K562 (cell line): ENCODE results near the gene TDRKH. TPM values are rescaled to one million over a fixed set of nuclear protein-coding genes. Genes with fewer than 3 reads are reported as not detected.

Experiments
- ATAC-seq: fragments of 200-7000 bp; cut with Tn5 transposase; 3 replicates; pipeline ENCODE4 v1.9.1; 2020; ENCODE audit warnings: moderate library complexity
- BruUV-seq: library from RNA; stranded (reverse); fragments of 400-500 nt; replicated peaks from 2 replicates; lab custom pipeline; 2021; lab: Mats Ljungman, UMichigan
- CTCF ChIA-PET: fragments of 300-600 bp; formaldehyde crosslinking; extraction: SDS; loops from one replicate; lab custom pipeline; 2021; ENCODE audit warnings: low intra/inter-chr PET ratio; lab: Yijun Ruan, JAX
- POLR2A ChIA-PET: fragments of 300-600, 350-650 bp; sonication (Branson Sonifier 250); formaldehyde crosslinking; extraction: SDS; loops from one replicate; lab custom pipeline; 2021; ENCODE audit warnings: antibody characterized with exemption, inconsistent platforms; lab: Yijun Ruan, JAX
- DNase-seq, 4 experiments: peaks; one replicate each; pipeline versions ENCODE4 v3.0.0 to v3.0.0-alpha.2; 2011 to 2018; ENCODE audit warnings: low spot score in 3 of 4, mixed read lengths in 3 of 4; ENCODE audit errors: extremely low read depth in 1 of 4
- FAIRE-seq: peaks from 2 replicates; lab custom pipeline; 2011; peaks lifted over from hg19 to GRCh38; lab: Jason Lieb, UNC
- H2AFZ ChIP-seq: 2 replicates; pipeline ENCODE4 v1.6.0; 2011; ENCODE audit warnings: low read depth, low read length, control low read depth, inconsistent platforms
- H3K27ac ChIP-seq: fragments of 200-600 bp; 3 replicates; pipeline ENCODE4 v1.8.0; 2011; ENCODE audit warnings: low read depth, mild to moderate bottlenecking, control low read depth, inconsistent platforms, low read length, moderate library complexity, mixed read lengths; ENCODE audit errors: extremely low read depth
- H3K27me3 ChIP-seq, 2 experiments: fragments of 300-600 bp in 1 of 2; 2 replicates in 1 of 2; 3 replicates in 1 of 2; pipeline versions ENCODE4 v1.6.0 to v1.8.0; 2011; ENCODE audit warnings: inconsistent platforms in 2 of 2, low read length in 2 of 2, mild to moderate bottlenecking in 1 of 2, mixed read lengths in 1 of 2, moderate library complexity in 1 of 2; ENCODE audit not compliant: control insufficient read depth in 2 of 2, insufficient read depth in 2 of 2
- H3K36me3 ChIP-seq: fragments of 300-600 bp; 3 replicates; pipeline ENCODE4 v1.8.0; 2011; ENCODE audit warnings: mild to moderate bottlenecking, low read length, inconsistent platforms; ENCODE audit not compliant: control insufficient read depth, insufficient read depth
- H3K4me1 ChIP-seq, 2 experiments: fragments of 200-600 bp in 1 of 2; replicated peaks in 1 of 2; 2 replicates in 1 of 2; 3 replicates in 1 of 2; pipeline versions ENCODE4 v1.5.1 to v1.8.0; 2011; ENCODE audit warnings: inconsistent platforms in 2 of 2, low read length in 2 of 2, mild to moderate bottlenecking in 1 of 2, mixed read lengths in 1 of 2, moderate library complexity in 1 of 2; ENCODE audit not compliant: control insufficient read depth in 2 of 2, insufficient read depth in 2 of 2
- H3K4me2 ChIP-seq: 2 replicates; pipeline ENCODE4 v1.6.1; 2011; ENCODE audit warnings: low read length, control low read depth, inconsistent platforms, mixed read lengths; ENCODE audit not compliant: insufficient read depth
- H3K4me3 ChIP-seq: fragments of 200-600 bp; sonication (generic), shearing (Covaris generic); 2 replicates; pipeline ENCODE4 v1.5.1; 2016; ENCODE audit warnings: control low read depth, inconsistent platforms
- H3K79me2 ChIP-seq: fragments of 200-600 bp; 3 replicates; pipeline ENCODE4 v1.8.0; 2011; ENCODE audit warnings: low read length, inconsistent platforms; ENCODE audit not compliant: control insufficient read depth, insufficient read depth
- H3K9ac ChIP-seq, 2 experiments: 2 replicates each; pipeline versions ENCODE4 v1.6.0 to v1.6.1; 2011; ENCODE audit warnings: low read depth in 2 of 2, low read length in 2 of 2, control low read depth in 1 of 2, inconsistent platforms in 1 of 2, mild to moderate bottlenecking in 1 of 2, mixed read lengths in 1 of 2; ENCODE audit not compliant: insufficient read depth in 1 of 2
- H3K9me1 ChIP-seq: one replicate; pipeline ENCODE4 v1.6.0; 2011; ENCODE audit warnings: inconsistent platforms, mild to moderate bottlenecking, low read length, moderate library complexity; ENCODE audit not compliant: control insufficient read depth, insufficient read depth
- H3K9me3 ChIP-seq: replicated peaks from 2 replicates; pipeline ENCODE4 v1.5.1; 2011; ENCODE audit warnings: low read depth, low read length, inconsistent platforms; ENCODE audit not compliant: control insufficient read depth, insufficient read depth
- H4K20me1 ChIP-seq: replicated peaks from 2 replicates; pipeline ENCODE4 v1.6.1; 2011; ENCODE audit warnings: low read length, inconsistent platforms, mixed read lengths; ENCODE audit not compliant: control insufficient read depth, insufficient read depth
- ESRRB ChIP-seq: fragments of 250-450 bp; sonication (Bioruptor Pico); IDR thresholded peaks from 2 replicates; pipeline ENCODE4 v1.5.0; 2020; ENCODE audit warnings: mild to moderate bottlenecking, moderate library complexity, borderline replicate concordance
- HDAC6 ChIP-seq: IDR thresholded peaks from 2 replicates; pipeline ENCODE4 v1.6.1; 2012; ENCODE audit warnings: low read depth, mild to moderate bottlenecking, control low read depth, inconsistent platforms, low read length, moderate library complexity
- NCOR1 ChIP-seq: fragments of 450-650 bp; IDR thresholded peaks from 2 replicates; pipeline ENCODE4 v1.6.1; 2016; ENCODE audit warnings: mild to moderate bottlenecking, moderate library complexity
- POLR2AphosphoS2 ChIP-seq: IDR thresholded peaks from 2 replicates; pipeline ENCODE4 v1.6.1; 2012; ENCODE audit warnings: low read length, improper control_type of control experiment
- ZNF551 ChIP-seq: fragments of 250-450 bp; sonication (Bioruptor Pico); IDR thresholded peaks from 2 replicates; pipeline ENCODE4 v1.5.0; 2021; ENCODE audit warnings: mild to moderate bottlenecking, moderate library complexity
- WGBS: fragments of 100-300 bp; shearing (Covaris generic); methylation state at CpG from one replicate; pipeline ENCODE4 v1.1.6; 2016; ENCODE audit warnings: low coverage, mixed read lengths; ENCODE audit not compliant: insufficient coverage; ENCODE audit errors: missing lambda C conversion rate; 5-methylcytosine and 5-hydroxymethylcytosine counted together
- in situ Hi-C: fragments of 300-500 bp; cut with MboI; formaldehyde crosslinking; loops from 4 replicates; pipeline ENCODE4 v1.15.0; 2018; ENCODE audit warnings: inconsistent platforms, mixed read lengths
- intact Hi-C: fragments of 100-400 bp; cut with micrococcal nuclease; formaldehyde crosslinking; loops from 2 replicates; pipeline ENCODE4 v1.14.2; 2022
- polyA plus RNA-seq, 8 experiments: library from polyadenylated mRNA; depleted of rRNA in 4 of 8; stranded (reverse) in 5 of 8; unstranded in 3 of 8; fragments of >200 nt; fragmentation: Nextera tagmentation in 2 of 8; fragmentation: Illumina TruSeq in 1 of 8; extraction: Ambion mirVana in 2 of 8; extraction: Trizol in 1 of 8; gene quantifications; 2 replicates each; pipeline versions ENCODE4 v1.2.1 to v1.2.3, GENCODE V29; 2011 to 2014; ENCODE audit warnings: inconsistent platforms in 1 of 8, missing spikeins in 1 of 8
- total RNA-seq, 7 experiments: library from RNA; depleted of rRNA in 6 of 7; stranded (reverse); fragments of >200 nt in 6 of 7; fragmentation: Illumina TruSeq in 2 of 7; extraction: Trizol in 2 of 7; gene quantifications; 2 replicates each; pipeline versions ENCODE4 v1.2.1 to v1.2.3, GENCODE V29; 2011 to 2021; ENCODE audit warnings: low replicate concordance in 1 of 7
- TF ChIP-seq, protein P1 (sequence below): fragments of 250-450 bp; sonication (Bioruptor Pico); IDR thresholded peaks from 2 replicates; pipeline ENCODE4 v1.4.0; 2020

Gene TDRKH
- total and polyA plus RNA-seq, 9 of the 15 experiments (the other 6 are each of a cell fraction or from before 2014, with no cell fraction given), result 4.3 to 21.3 (median 8.4) TPM

DNA sequence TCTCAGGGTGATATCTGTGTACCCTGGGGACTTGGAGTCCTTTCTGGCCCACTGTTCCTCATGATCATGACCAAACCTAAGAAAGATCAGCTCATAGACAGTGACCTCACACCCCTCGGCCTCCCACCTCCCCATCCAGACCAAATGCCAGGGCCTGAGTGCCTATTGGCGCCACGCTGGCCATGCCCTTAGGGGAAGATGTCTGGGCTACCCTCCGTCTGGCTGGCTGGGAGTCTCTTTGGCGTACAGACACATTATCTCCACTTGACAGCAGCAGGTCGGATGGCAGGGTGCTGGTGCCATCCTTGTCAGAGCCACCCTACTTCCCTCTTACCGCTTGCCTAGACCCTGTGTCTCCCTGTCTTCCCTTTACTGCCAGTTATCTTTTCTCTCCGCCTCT lies 32.9 kb upstream of the TDRKH start:
- H3K27ac ChIP-seq, result no peak overlapping the region
- H3K36me3 ChIP-seq, result no peaks in the 10 kb centered on the region
- intact Hi-C loops, result no loop called here
- in situ Hi-C loops, result no loop called here
- H3K4me3 ChIP-seq, result no peak overlapping the region
- peaks cover 35 to 68% of the 10 kb centered on the region in 2 experiments; a peak in 4 of 5 replicates for H3K27me3 ChIP-seq
- TF ChIP-seq NCOR1 (no peak), ESRRB (CRISPR knock-in tag) (no peak), ZNF551 (CRISPR knock-in tag) (no peak), HDAC6 (no peak), POLR2AphosphoS2 (no peak)
- TF ChIP-seq, protein P1, sequence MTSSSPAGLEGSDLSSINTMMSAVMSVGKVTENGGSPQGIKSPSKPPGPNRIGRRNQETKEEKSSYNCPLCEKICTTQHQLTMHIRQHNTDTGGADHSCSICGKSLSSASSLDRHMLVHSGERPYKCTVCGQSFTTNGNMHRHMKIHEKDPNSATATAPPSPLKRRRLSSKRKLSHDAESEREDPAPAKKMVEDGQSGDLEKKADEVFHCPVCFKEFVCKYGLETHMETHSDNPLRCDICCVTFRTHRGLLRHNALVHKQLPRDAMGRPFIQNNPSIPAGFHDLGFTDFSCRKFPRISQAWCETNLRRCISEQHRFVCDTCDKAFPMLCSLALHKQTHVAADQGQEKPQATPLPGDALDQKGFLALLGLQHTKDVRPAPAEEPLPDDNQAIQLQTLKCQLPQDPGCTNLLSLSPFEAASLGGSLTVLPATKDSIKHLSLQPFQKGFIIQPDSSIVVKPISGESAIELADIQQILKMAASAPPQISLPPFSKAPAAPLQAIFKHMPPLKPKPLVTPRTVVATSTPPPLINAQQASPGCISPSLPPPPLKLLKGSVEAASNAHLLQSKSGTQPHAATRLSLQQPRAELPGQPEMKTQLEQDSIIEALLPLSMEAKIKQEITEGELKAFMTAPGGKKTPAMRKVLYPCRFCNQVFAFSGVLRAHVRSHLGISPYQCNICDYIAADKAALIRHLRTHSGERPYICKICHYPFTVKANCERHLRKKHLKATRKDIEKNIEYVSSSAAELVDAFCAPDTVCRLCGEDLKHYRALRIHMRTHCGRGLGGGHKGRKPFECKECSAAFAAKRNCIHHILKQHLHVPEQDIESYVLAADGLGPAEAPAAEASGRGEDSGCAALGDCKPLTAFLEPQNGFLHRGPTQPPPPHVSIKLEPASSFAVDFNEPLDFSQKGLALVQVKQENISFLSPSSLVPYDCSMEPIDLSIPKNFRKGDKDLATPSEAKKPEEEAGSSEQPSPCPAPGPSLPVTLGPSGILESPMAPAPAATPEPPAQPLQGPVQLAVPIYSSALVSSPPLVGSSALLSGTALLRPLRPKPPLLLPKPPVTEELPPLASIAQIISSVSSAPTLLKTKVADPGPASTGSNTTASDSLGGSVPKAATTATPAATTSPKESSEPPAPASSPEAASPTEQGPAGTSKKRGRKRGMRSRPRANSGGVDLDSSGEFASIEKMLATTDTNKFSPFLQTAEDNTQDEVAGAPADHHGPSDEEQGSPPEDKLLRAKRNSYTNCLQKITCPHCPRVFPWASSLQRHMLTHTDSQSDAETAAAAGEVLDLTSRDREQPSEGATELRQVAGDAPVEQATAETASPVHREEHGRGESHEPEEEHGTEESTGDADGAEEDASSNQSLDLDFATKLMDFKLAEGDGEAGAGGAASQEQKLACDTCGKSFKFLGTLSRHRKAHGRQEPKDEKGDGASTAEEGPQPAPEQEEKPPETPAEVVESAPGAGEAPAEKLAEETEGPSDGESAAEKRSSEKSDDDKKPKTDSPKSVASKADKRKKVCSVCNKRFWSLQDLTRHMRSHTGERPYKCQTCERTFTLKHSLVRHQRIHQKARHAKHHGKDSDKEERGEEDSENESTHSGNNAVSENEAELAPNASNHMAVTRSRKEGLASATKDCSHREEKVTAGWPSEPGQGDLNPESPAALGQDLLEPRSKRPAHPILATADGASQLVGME, result no peak
- ChIA-PET CTCF (no interaction called here), POLR2A (interaction anchor here (1.7 kb wide), 1 partner anchor 12 kb away, joined by 7 read pairs; no protein-coding TSS in a partner anchor)
- H3K4me1 ChIP-seq, result peaks cover 3 to 6% of the 10 kb centered on the region in 2 experiments; a peak in 4 of 5 replicates
- DNase-seq, result no peak
- no peaks in the 10 kb centered on the region for H3K9me3 ChIP-seq
- 3% methylated on average over 6 of the region's 8 CpGs for WGBS
- BruUV-seq, result no TSS peak
- no peak overlapping the region for H3K9ac ChIP-seq
- no peaks in the 10 kb centered on the region for H3K79me2 ChIP-seq
- H2AFZ ChIP-seq, result no peak overlapping the region
- H4K20me1 ChIP-seq, result peaks cover 7% of the 10 kb centered on the region; the same call in 1 of the 2 replicates
- FAIRE-seq, result no peak
- ATAC-seq, result no peak
- no peaks in the 10 kb centered on the region for H3K9me1 ChIP-seq
- H3K4me2 ChIP-seq, result no peak overlapping the region
